GM12875 (cell line): ENCODE results near the gene EDARADD.

Source experiments
- H3K4me3 ChIP-seq: one replicate; pipeline ENCODE4 v1.5.1; 2011; ENCODE audit warnings: low read depth, low read length, control low read depth
- CTCF ChIP-seq: IDR thresholded peaks from 2 replicates; pipeline ENCODE4 v1.5.1; 2011; ENCODE audit warnings: low read depth, mild to moderate bottlenecking, control low read depth, inconsistent platforms, low read length, moderate library complexity, borderline replicate concordance; ENCODE audit not compliant: insufficient read depth

Gene EDARADD

DNA sequence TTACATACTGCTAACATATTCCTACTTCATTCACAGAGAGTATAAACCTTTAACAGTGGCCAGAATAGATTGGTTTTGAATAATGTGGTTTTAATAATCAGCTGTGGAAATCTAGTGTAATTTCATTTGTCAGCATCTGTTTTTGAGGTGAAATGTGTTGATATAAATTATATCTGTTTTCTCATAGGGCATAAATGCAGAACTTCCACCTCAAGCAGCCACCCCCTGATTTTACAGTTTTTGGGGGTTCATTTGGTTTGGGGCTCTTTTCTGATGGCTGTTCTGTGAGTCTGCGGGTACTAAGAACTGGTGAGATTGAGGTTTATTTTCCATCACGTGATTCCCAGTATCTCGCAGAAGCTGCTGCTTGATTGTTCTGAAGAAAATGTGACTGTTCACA is 23.2 kb downstream of the EDARADD start:
- no peak for TF ChIP-seq CTCF
- no peak overlapping the region for H3K4me3 ChIP-seq

DNA sequence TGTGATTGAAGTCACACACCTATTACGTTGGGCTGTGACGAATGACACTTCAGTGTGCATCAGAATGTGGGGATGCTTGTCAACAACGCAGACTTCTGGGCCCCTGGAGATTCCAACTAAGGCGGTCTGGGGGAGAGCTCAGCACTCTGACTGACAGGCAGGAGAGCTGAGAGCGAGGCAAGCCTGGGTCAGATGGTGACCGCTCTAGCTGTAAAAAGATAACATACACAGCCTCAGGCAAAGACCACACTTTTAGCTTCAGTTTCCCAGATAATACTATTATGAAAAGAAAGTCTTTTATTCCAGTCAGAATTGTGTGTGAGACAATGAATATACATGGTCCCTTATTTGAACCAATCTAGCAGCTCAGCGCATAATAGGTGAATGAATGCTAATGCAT is 25.4 kb downstream of the EDARADD start:
- H3K4me3 ChIP-seq = no peak overlapping the region
- no peak for TF ChIP-seq CTCF

DNA sequence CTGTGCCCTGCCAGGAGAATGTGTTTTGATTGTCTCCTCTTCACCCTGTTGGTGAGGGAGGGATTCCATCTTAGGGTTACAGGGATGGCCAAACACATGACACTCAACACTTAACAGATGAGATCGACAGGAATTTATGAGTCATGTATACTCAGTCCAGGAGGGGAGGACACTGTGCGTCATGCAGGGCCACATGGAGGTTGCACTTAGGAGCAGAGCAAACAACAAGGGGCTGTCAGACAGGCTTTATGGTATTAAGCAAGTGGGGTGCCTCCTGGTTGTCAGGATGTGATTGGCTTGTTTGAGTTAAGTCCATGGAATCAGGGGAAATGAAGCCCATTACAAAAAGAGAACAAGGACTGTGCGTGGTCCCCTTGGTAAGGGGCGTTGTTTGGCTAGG is 26.9 kb downstream of the EDARADD start:
- TF ChIP-seq CTCF = no peak
- H3K4me3 ChIP-seq = no peak overlapping the region

DNA sequence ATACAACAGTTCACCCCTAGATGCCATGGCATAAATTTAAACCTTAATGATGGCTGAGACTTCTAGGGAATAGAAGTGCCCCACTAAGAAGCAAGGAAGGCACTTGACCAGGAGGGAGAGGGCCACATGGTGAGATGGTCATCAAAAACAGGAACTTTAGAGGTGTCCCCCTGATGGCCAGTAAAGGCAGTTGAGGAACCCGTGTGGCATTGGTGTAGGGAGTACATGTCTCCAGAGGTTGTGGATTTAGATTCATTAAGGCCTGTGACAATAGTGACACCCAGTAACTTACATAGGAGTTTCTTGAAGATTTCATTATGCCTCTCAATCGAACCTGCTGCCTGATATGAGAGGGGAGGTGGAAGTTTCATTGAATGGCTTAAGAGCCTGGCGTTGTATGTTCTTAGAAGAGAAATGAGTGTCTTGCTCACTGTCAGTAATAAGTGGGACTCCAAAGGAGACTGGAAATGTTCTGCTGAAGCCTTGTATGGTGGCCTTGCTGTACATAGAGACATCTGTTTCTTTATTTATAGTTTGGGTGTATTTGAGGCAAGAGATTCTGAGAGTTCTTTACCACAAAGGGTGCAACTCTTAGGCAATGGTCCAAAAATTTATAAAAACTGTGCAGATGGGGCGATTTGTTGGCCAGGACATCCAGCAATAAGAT is 27.9 kb downstream of the EDARADD start:
- H3K4me3 ChIP-seq = no peak overlapping the region
- no peak for TF ChIP-seq CTCF

DNA sequence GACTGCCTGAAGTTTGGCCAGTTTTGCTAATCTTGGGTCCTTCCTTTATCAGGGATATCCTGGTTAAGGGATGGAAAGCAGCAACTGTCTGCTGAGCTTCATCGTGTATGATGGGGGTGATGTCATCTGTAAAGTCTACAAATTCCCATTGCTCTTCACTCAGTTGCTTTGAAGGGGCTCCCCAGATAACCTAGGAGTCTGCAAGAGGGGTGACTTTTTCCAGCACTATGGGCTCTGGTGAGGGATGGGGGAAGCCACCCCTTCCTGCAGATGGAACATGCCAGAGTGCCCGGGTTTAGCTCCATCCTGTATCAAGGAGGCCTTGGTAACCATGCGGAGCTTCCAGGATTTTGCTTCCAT is 28.4 kb downstream of the EDARADD start:
- H3K4me3 ChIP-seq = no peak overlapping the region
- TF ChIP-seq CTCF = no peak

- H3K4me3 ChIP-seq = peak overlapping the region; percentile 26
- TF ChIP-seq CTCF = peak; percentile 34; the same call in 1 of the 2 replicates
Observed at GRCh38 chr1:236425031-236425663, 31.1 kb downstream of the EDARADD start.

DNA sequence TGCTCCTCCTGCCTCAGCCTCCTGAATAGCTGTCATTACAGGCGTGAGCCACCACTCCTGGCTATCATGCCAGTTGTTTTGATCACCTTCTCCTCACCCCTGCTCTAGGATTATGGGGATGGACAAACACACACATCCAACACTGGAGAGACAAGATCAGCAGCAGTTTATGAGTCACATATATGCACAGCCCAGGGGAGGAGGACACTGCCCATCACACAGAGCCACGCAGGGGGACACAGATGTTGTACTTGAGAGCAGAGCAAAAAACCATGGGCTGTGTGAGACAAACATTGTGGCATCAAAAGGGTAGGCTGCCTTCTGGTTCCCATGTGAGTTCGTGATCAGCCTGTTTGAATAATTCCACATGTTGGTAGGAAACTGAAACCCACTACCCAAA is 32.1 kb downstream of the EDARADD start:
- no peak for TF ChIP-seq CTCF
- H3K4me3 ChIP-seq = no peak overlapping the region
